Esophagus muscularis mucosa (tissue), 3 donors: ENCODE data around the gene PARVB.

Source experiments
- POLR2A ChIP-seq: fragments of 450-650 bp; IDR thresholded peaks from one replicate; pipeline ENCODE4 v1.6.1; 2017; ENCODE audit warnings: antibody characterized with exemption, moderate library complexity, mild to moderate bottlenecking, low read depth
- TF ChIP-seq, protein P1 (sequence below), 3 experiments: fragments of 200-600 bp in 2 of 3; fragments of 450-650 bp in 1 of 3; sonication (generic) in 2 of 3; IDR thresholded peaks; one replicate each; pipeline ENCODE4 v1.5.1; 2017 to 2019; ENCODE audit warnings: antibody characterized with exemption in 3 of 3, mild to moderate bottlenecking in 2 of 3, moderate library complexity in 1 of 3

DNA sequence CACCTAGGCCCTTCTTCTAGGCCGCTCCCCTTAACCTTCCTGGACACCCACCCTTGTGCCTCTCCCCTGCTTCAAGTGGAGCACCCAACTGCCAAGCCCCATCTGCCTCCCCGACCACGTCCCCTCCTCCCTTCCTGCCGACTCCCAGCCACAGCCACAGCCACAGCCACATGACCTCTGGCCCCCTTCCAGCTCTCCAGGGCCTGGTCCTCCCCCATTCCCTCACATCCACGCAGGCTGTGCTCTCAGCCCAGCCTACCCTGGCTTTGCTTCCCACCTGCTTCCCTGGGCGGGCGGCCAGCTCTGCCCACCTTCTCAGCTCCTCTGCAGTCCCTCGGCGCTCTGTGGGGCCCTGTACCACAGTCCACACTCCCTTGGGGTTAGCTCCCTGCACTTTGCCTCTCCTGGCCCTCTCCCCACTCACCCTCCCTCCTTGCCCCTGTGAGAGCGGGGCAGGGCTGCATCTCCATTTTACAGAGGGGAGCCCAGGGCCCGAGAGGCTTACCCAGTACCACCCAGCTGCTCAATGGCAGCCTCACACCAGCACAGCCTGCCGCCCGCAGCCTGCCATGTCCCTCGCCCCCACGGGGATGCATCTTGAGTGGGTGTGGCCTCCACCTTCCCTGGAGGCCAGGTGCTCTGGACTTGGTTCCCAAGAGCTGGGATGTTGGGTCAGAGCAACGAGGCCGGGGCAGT, 176.9 kb downstream of the PARVB start:
- TF ChIP-seq, protein P1, sequence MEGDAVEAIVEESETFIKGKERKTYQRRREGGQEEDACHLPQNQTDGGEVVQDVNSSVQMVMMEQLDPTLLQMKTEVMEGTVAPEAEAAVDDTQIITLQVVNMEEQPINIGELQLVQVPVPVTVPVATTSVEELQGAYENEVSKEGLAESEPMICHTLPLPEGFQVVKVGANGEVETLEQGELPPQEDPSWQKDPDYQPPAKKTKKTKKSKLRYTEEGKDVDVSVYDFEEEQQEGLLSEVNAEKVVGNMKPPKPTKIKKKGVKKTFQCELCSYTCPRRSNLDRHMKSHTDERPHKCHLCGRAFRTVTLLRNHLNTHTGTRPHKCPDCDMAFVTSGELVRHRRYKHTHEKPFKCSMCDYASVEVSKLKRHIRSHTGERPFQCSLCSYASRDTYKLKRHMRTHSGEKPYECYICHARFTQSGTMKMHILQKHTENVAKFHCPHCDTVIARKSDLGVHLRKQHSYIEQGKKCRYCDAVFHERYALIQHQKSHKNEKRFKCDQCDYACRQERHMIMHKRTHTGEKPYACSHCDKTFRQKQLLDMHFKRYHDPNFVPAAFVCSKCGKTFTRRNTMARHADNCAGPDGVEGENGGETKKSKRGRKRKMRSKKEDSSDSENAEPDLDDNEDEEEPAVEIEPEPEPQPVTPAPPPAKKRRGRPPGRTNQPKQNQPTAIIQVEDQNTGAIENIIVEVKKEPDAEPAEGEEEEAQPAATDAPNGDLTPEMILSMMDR (IDR thresholded peaks at IDR 0.05) = no peak
- TF ChIP-seq POLR2A = no peak
